ENCODE results near the gene RNF151.

- TF ChIP-seq CTCF (IDR thresholded peaks at IDR 0.05) (no peak), POLR2AphosphoS5 (IDR thresholded peaks at IDR 0.05; ENCODE audit: low read depth, low read length) (no peak)
Observed at GRCh38 chr16:2008631-2009163, 42.0 kb downstream of the RNF151 start.

Data from Panc1 (cell line).